HG03103 (cell line): Measurements from ENCODE around the gene ECE1.

Experiments used
- ATAC-seq: cut with Tn5 transposase; IDR thresholded peaks from one replicate; pipeline ENCODE4 v1.9.1; 2021; ENCODE audit warnings: low read depth; ENCODE audit not compliant: unreplicated experiment

The ECE1 gene

DNA sequence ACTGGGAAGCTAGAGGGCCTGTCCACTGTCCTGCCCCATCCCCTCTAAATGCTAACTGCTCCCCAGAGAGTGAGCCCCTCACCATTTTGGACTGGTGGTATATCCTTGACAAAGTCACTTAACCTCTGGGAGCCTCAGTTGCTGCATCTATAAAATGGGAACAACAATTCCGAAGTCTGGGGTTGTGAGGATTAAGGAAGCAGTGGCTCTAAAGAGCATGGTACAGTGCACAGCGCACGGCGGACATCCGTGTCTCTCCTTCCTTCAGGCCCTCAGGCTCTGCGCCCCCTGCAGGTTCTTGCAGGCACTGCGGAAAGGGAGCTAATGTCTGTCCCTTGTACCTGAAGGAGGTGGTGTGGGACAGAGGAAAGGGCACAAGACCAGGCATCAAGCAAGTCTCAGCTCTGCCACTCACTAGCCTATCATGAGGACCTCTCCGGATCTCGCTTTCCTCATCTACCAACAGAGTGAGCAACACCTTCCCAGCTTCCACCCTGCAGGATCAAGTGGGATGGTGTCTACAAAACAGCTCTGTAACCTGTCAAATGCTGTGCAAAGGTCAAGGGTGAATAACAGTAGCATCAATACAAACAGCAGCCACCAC is 20.1 kb downstream of the ECE1 start:
- no peak for ATAC-seq

- no peak for ATAC-seq
Measured at GRCh38 chr1:21269461-21270085, 20.7 kb downstream of the ECE1 start.

DNA sequence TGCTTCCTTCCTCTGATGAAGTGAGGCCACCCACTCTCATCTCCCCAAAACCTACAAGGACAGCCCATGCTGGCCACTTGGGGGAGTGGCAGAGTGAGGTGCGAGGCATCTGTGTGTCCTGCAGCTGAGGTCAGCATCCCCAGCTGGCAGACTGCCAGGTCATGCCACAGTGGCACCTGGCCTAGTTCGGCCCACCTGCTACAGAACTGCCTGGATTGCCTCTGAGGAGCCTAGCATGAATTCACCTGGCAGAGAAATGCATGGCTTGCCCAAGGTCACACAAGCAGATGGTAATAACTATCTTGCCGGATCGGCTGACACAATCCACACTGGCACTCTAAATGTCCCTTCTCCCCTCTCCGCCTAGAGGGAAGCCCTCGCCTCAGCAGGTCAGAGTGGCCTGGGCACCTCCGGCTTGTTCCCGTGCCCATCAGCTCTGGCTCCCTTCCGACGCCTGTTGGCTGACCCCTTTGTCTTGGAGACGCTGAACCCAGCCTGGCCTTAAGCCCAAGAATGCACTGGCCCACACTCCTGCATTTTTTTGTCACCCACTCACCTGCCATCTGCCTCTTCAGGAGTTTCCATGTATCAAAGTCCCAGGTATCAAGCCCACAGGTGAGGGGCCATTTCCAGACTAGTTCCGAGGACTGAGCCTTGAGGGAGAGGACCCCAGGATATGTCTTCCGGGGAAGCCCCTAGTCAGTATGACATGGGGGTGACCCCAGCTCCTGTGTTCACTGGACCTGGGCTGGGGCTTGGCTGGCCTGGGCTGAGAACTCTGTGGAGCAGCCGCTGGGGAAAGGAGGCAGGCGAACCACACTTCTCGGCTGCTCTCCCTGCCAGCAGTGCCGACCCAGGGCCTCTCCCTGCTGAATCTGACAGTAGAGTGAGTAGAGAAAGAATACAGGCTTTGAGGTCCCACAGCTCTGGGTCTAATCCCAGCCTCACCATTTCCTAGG is 21.7 kb downstream of the ECE1 start:
- ATAC-seq, result no peak

- ATAC-seq, result no peak
Measured at GRCh38 chr1:21267191-21268077, 22.8 kb downstream of the ECE1 start.

DNA sequence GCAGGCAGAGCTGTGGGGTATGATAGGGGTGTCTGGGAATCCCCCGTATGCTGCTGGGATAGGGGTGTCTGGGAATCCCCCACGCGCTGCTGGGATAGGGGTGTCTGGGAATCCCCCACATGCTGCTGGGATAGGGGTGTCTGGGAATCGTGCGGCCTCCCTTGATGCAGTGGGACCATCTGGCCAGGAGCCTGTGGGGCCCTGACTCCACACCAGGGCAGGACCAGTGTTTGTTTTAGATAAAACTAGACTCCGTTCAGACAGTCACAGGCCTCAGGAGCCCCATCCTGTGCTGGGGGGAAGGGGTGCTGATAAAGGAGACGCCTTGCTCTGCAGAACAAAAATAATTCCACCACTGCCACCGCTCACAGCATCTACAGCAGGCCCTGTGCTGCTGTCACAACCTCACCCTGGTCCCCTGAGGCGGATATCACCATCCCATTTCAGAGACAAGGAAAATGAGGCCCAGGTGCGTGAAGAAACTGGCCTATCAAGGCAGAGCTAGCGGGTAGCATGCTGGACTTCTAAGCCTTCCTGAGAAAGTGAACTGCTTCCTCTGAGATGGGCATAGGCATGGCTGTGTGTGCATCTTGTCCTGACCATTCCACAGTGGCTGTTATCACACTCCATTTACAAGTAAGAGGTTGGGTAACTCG is 24.0 kb downstream of the ECE1 start:
- ATAC-seq, result no peak

- ATAC-seq, result no peak
Measured at GRCh38 chr1:21265644-21266043, 24.6 kb downstream of the ECE1 start.

DNA sequence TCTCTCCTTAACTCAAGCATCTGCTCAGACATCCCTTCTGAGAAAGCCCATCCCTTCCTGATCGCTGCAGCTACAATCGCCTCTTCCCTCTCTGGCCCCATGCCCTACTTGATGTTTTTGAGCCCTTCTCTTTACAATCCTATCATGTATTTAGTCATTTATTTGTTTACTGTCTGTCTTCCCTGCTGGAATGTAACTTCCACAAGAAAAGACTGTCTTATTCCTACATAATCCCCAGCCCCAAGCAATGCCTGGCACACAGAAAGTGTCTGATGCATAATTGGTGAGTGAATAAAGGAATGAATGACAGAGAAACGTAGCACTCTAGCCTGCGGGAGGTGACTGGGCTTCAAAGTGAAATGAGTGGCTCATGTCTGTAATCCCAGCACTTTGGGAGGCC is 25.4 kb downstream of the ECE1 start:
- ATAC-seq, result no peak

GRCh38 chr1:21263653-21264225 is 26.5 kb downstream of the ECE1 start:
- no peak for ATAC-seq

GRCh38 chr1:21263052-21263429 is 27.2 kb downstream of the ECE1 start:
- ATAC-seq, result no peak

DNA sequence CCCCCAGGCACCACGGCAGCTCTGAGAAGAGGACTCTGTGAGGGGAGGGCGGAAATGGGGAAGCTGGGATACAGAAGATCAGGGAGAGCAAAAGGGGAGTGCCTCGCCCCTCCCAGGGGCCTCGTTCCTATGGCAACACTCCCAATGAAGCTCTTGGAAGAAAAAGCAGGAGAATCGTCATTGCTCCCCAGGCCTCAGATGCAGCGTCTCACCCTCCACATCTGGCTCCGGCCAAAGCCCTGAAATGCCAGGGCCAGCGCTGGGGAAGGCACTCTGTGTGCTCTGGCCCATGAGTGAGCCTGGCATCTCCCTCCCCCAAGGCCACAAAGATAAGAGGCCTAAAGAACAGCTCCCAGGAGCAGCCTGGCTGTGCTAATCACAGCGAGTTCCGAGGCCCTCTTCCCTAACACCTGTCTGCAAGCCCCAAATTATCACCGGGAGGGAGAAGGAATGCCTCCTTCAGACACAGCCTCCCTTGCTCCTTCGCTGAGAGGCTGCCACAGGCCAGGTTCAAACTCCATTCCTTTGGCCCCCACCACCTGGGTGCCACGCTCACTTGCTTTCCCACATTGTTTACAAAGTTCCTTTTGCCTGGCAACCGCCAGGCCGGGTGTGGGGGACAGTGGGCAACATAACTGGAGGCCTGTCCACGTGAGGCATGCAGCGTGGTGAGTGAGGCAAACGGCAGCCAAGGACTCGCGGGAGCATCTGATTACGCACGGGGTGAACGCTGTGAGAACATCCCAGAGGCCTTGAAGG is 27.8 kb downstream of the ECE1 start:
- ATAC-seq, result no peak

DNA sequence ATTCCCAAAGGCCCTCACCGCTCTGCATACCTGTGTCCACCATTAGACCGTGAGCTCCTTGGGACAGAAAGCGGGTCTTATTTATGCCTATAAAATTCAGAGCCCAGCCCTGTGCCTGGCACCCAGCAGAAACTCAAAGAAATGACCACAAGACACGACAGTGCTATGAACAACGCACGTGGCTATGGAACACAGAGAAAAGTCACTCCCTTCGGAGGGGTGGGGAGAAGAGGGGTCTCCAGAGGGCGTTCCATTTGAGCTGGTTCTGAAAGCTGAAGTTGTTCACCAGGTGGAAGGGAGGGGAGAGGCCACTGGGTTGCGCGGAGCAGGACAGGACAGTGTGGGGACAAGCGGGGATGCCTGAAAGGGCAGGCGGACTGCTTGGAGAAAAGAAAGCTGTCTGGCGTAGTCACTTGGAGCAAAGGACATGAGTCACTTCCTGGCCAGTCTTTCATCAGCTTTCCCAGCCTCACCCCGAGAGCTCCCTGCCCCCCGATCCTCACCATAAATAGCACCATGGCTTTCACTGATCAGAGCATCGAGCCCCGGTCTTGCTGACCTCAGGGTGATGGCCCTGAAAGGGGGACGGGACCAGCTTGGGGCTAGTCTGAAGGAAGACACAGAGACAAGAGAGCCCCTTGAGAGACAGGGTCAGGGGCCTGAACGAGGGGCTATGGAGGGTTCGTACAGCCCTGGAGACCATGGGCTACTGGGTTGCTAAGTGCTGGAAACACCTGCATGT is 28.5 kb downstream of the ECE1 start:
- ATAC-seq, result no peak

DNA sequence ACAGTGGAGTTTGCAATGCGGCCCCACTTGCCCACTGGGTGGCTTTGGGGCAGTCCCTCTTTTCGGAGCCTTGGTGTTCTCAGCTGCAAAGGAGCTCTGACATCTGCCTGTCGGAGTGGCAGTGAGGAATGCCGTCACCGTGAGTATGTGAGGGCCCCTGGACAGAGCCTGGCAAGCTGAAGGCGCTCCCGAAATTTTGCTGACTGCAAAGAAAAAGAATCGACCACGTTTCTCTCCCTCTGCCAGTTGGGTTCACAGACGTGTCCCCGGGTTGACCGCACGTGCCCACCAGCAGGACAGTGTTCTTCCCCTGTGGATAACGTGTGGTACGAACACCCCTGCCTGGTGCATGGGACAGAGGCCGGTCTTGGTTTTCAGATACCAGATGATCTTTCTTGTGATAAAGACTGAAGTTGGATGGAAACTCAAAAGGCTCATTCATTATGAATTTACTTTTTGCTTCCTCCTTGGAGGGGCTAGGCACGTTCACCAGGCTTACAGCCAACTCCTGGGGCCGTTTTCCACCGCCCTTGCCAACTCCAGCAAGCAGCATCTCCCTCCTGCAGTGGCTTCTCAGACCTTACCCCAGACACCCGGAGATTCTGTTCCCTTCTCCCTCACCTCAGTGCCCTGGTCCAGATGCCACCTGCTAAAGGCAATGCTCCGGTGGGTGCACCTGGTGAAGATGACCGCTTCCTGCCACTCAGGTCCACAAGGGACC is 29.7 kb downstream of the ECE1 start:
- ATAC-seq, result no peak

DNA sequence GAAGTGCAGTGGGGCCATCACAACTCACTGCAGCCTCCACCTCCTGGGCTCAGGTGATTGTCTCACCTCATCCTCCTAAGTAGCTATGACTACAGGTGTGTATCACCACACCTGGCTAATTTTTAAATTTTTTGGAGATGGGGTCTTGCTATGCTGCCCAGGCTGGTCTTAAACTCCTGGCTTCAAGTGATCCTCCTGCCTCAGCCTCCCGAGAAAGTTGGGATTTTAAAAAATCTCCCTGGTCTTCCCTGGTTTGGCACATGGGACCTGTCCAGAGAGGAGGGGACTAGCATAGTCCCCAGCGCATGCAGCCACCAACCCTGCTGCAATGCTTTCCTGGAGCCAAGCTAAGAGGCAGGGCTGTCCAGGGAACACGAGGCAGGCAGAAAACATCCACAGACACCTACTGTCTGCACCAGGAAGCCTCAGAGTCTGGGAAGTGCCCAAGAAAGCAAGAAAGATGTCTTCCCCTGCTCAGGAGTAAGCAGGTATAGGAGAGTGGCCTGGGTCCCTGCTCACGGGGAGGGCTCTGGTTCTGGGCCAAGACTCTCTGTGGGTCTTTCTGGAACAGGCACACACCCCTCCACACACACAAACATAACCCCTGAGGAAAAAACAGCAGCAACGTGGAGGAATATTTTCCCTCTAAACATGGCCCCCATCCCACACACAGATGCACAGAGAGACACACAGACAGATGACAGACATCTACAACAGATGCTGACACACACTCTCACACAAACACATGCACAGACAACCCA is 30.8 kb downstream of the ECE1 start:
- no peak for ATAC-seq

DNA sequence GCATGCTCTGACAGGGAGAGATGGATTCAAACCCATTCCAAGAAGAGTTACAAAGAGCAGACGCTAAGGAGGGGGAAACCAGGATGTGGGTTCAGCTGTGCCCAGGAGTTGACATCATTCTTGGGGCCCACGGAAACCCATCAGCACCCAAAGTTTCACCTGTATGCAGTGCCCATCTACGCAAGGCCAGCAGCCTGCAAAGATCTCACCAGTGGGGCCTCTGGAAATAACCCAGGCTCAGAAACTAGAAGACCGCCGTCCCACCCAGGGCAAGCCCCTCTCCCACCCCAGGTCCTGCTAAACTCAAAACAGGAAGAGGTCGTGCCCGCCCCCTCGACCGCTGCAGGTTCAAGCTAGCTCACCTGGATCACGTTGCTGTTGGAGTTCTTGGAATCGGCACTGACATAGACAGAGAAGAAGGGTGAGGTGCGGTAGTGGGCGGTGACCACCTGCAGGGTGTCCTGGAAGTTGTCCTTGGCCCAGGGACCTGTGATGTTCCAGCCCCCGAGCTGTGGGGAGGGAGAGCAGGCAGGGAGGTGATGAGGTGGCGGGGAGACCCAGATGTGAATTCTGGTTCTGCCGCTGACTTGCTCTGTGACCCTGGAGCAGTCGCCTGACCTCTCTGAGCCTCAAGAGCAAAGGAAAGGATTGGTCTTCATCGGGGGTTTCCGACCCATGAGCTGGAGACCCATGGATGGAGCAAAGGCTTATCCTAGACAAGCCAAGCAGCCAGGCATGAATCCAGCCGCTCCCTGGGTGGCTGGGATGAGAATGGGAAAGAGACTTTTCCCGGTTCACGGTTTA is 31.7 kb downstream of the ECE1 start:
- ATAC-seq, result no peak

DNA sequence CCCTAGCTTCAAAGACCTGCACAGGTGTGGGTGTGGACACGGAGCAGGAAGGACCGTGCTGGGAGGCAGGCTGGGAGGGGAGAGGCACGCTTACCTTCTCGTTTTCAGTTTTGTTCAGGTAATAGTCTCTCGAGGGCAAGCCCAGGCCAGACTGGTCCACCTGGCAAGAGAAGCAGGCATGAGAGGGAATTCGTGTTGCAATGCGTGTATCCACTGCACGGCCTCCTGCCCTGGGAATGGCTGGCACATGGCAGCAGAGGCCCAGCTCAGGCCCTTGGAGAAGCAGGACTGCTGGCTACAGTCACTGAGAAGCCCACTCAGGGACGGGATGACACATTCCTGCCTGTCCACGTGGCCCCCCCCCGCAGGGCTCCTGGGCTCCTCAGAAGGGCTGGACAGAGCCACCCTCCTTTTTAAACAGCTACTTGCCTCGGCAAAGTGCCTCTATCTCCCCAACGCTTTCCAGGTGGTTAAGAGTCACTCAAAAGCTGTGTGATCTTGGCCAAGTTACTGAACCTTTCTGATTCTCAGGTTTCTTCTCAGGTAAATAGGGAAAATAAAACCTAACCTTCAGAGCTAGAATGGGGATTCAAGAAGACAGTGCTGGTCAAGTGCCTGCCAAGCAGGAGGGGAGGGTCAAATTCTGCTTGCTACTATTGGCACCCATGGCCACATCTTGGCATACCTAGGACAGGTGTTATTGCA is 32.7 kb downstream of the ECE1 start:
- ATAC-seq, result no peak

GRCh38 chr1:21256776-21257175 is 33.5 kb downstream of the ECE1 start:
- ATAC-seq, result no peak
